ENCODE data around the gene BRINP2. TPM values are rescaled to one million over a fixed set of nuclear protein-coding genes. Genes with fewer than 3 reads are reported as not detected.

Gene BRINP2
- total and polyA plus RNA-seq, 2 of the 4 experiments (the other 2 are of a cell fraction), result not detected

- intact Hi-C loops (cut with micrococcal nuclease), result loop anchor here (1.0 to 10.0 kb wide), 2 partner anchors 284 to 764 kb away; no protein-coding TSS in a partner anchor
- H3K9me1 ChIP-seq (ENCODE audit: insufficient read depth, low read length), result no peaks in the 10 kb centered on the region
- H3K27ac ChIP-seq (ENCODE audit: insufficient read depth, low read length), result no peak overlapping the region
- no peak for TF ChIP-seq SMC3 (IDR thresholded peaks at IDR 0.05; ENCODE audit: low read depth, low read length)
- TF ChIP-seq POLR2A (IDR thresholded peaks at IDR 0.05; ENCODE audit: low read depth, low read length), result no peak
- no peak for TF ChIP-seq NFE2L2 (IDR thresholded peaks at IDR 0.05; ENCODE audit: low read depth, low read length)
- H3K18ac ChIP-seq (ENCODE audit: low read depth, low read length), result no peak overlapping the region
- H2AFZ ChIP-seq (replicated peaks; ENCODE audit: low read length, poor library complexity), result peak overlapping the region; percentile 92
- in situ Hi-C loops (cut with MboI; ENCODE audit: low sequenced_read_pairs), result no loop called here
- no peak overlapping the region for H2BK20ac ChIP-seq (ENCODE audit: low read depth, low read length)
- no peak overlapping the region for H3K9ac ChIP-seq (ENCODE audit: low read depth, low read length)
- H4K5ac ChIP-seq (ENCODE audit: low read depth, low read length), result no peak overlapping the region
- no peak overlapping the region for H4K91ac ChIP-seq (ENCODE audit: insufficient read depth, low read depth, low read length)
- no peak for DNase-seq
- no peak overlapping the region for H3K4ac ChIP-seq (ENCODE audit: low read depth, low read length)
- BruUV-seq (replicated peaks), result no TSS peak
- peak; percentile 45 for ATAC-seq (ENCODE audit: low read depth)
- H3K56ac ChIP-seq (ENCODE audit: extremely low read depth, insufficient read depth, low read length), result no peak overlapping the region
- H2BK5ac ChIP-seq (ENCODE audit: low read depth, low read length, poor library complexity, severe bottlenecking), result no peak overlapping the region
- H3K14ac ChIP-seq (replicated peaks; ENCODE audit: low read depth, low read length), result no peak overlapping the region
- no peak overlapping the region for H2AK5ac ChIP-seq (ENCODE audit: low read depth, low read length)
- H3K27me3 ChIP-seq (ENCODE audit: control insufficient read depth, insufficient read depth, low read length), result peaks cover 15% of the 10 kb centered on the region
- H3K4me1 ChIP-seq (ENCODE audit: control insufficient read depth, insufficient read depth, low read length), result no peaks in the 10 kb centered on the region
- H4K20me1 ChIP-seq (ENCODE audit: insufficient read depth, low read length), result no peaks in the 10 kb centered on the region
- no peak overlapping the region for H2BK15ac ChIP-seq (ENCODE audit: low read depth, low read length)
- 0 out of 2 replicates have a peak overlapping the region, but pooled peaks have one; percentile 9 for H3K4me3 ChIP-seq (ENCODE audit: insufficient read depth, low read depth, low read length)
- POLR2A ChIA-PET (ENCODE audit: unreplicated experiment), result no interaction called here
- no peaks in the 10 kb centered on the region for H3K79me1 ChIP-seq (ENCODE audit: low read depth in 1 of 2, low read length in 2 of 2)
- dilution Hi-C loops (cut with HindIII; ENCODE audit: low sequenced_read_pairs, unreplicated experiment), result no loop called here
- CTCF ChIA-PET, result interaction anchor here (0.6 to 1.7 kb wide), 8 partner anchors 9 to 730 kb away, joined by 3 to 6 read pairs (median 3); no protein-coding TSS in a partner anchor
- no peak overlapping the region for H3K23ac ChIP-seq (ENCODE audit: low read depth, low read length)
- H4K8ac ChIP-seq (ENCODE audit: low read depth in 2 of 2, low read length in 2 of 2), result no peak overlapping the region
- H3K9me3 ChIP-seq (ENCODE audit: control insufficient read depth, insufficient read depth, low read length), result no peaks in the 10 kb centered on the region
- H2BK120ac ChIP-seq (ENCODE audit: low read depth, low read length), result no peak overlapping the region
- peak overlapping the region; percentile 71; the same call in 1 of the 2 replicates for H3K4me2 ChIP-seq (ENCODE audit: low read depth, low read length)
- H3K36me3 ChIP-seq (ENCODE audit: control insufficient read depth, insufficient read depth, low read length), result no peaks in the 10 kb centered on the region
- 0% methylated on average over 1 of the region's 13 CpGs; no CpG with 5 or more reads in 1 of the 2 experiments for whole genome bisulfite sequencing, 2 experiments (ENCODE audit: extremely low coverage in 2 of 2, insufficient read length in 1 of 2)
- no peak overlapping the region for H2AK9ac ChIP-seq (replicated peaks; ENCODE audit: low read depth, low read length, poor library complexity)
These were observed 10.5 kb downstream of the BRINP2 start for GRCh38 chr1:177181280-177181630.

Data from IMR-90 (cell line).